ENCODE measurements around the gene IVD. TPM values are rescaled to one million over a fixed set of nuclear protein-coding genes. Genes with fewer than 3 reads are reported as not detected.
A peak's percentile ranks its signal among the peaks of the same experiment; 100 is the strongest.

The IVD gene
- total RNA-seq, 1 experiment from 2014 or later = 74.5 TPM

DNA sequence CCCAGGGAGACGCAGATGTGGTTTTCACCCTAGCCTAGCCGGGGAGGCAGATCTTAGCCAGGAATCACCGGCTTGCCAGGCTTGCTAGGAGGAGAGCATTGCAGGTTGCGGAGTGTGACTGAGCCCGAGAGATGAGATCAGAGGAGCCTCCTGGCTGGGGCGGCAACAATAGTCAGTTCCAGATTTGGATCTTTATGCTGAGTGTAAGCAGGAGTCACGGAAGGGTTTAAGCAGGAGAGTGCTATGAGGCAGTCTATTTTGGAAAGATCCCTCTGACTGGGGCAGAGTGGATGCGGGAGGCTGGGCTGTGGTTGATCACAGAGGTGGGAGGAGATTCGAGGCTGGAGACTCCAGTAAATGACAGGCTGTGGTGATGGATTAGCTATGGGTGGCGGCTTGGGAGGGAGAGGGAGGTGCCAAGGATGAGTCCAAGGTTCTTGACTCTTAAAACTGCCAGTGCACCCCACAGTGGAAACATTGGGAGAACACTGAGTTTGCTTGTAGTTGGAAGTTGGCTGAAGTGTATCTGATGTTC, 24.7 kb downstream of the IVD start:
- Histone ChIP-seq H3K36me3 (ENCODE audit: control insufficient read depth, insufficient read depth, low read length) (no peaks in the 10 kb centered on the region), H3K9me3 (no peaks in the 10 kb centered on the region), H3K4me1 (peaks cover 8% of the 10 kb centered on the region; the same call in 1 of the 2 replicates), H3K4me3 (ENCODE audit: low read depth, low read length) (no peak overlapping the region), H3K27me3 (replicated peaks; ENCODE audit: control insufficient read depth, insufficient read depth, low read length) (no peaks in the 10 kb centered on the region)
- peak in 1 of 2 experiments; percentile 39 for DNase-seq
- ChIA-PET POLR2A (interaction anchor here (0.6 kb wide), 1 partner anchor 10 kb away, joined by 3 read pairs; no protein-coding TSS in a partner anchor), CTCF (no interaction called here)
- peaks cover 10% of the 10 kb centered on the region for H3K4me1 Mint-ChIP-seq (ENCODE audit: low read depth, unreplicated experiment)
- no TSS peak for BruUV-seq (replicated peaks)
- H3K9me3 Mint-ChIP-seq (ENCODE audit: unreplicated experiment) = no peaks in the 10 kb centered on the region
- H3K27ac Mint-ChIP-seq (ENCODE audit: unreplicated experiment) = no peak overlapping the region
- H3K4me3 Mint-ChIP-seq (ENCODE audit: unreplicated experiment) = no peak overlapping the region
- TF ChIP-seq, protein P1, sequence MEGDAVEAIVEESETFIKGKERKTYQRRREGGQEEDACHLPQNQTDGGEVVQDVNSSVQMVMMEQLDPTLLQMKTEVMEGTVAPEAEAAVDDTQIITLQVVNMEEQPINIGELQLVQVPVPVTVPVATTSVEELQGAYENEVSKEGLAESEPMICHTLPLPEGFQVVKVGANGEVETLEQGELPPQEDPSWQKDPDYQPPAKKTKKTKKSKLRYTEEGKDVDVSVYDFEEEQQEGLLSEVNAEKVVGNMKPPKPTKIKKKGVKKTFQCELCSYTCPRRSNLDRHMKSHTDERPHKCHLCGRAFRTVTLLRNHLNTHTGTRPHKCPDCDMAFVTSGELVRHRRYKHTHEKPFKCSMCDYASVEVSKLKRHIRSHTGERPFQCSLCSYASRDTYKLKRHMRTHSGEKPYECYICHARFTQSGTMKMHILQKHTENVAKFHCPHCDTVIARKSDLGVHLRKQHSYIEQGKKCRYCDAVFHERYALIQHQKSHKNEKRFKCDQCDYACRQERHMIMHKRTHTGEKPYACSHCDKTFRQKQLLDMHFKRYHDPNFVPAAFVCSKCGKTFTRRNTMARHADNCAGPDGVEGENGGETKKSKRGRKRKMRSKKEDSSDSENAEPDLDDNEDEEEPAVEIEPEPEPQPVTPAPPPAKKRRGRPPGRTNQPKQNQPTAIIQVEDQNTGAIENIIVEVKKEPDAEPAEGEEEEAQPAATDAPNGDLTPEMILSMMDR (IDR thresholded peaks at IDR 0.05; ENCODE audit: insufficient read depth in 1 of 2, low read depth in 1 of 2, low read length in 1 of 2, severe bottlenecking in 1 of 2, unreplicated experiment in 1 of 2) = no peak
- no peaks in the 10 kb centered on the region for H3K27me3 Mint-ChIP-seq (ENCODE audit: insufficient read depth, unreplicated experiment)
- intact Hi-C loops (cut with micrococcal nuclease; ENCODE audit: unreplicated experiment) = no loop called here
- peaks cover 3% of the 10 kb centered on the region for H3K36me3 Mint-ChIP-seq (ENCODE audit: insufficient read depth, unreplicated experiment)

DNA sequence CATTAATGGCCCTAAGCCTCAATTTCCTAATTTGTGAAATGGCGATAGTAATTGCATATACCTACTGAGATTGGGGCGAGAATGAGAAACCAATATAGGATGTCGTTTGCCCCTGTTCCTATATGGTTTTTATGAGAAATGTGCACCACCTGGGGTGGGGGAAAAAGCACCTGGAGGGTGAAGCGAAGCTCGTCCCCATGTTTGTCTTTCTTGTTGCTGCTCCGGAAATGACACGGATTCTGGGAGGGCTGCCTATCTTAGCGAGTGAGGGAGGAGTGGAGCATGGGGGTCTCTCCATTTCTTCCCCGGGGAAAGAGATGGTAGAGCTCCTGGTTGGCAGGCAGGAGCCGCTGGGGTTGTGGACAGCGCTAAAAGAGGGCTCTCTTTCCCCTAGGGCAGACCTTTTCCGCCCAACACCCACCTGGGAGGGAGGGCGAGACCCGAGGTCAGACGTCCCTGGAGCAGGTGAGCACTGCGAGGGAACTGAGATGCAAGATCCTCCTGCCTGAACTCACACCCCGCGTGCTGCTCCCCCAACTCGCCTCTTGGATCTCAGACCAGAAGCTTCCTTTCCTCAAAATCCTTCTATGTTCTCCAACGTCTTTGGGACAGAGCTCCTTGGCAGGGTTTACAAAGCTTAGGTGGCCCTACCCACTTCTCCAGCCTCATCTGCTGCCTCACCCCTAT, 29.6 kb downstream of the IVD start:
- no peaks in the 10 kb centered on the region for H3K27me3 Mint-ChIP-seq (ENCODE audit: insufficient read depth, unreplicated experiment)
- H3K4me1 Mint-ChIP-seq (ENCODE audit: low read depth, unreplicated experiment) = peaks cover 23% of the 10 kb centered on the region
- no peak overlapping the region for H3K4me3 ChIP-seq (ENCODE audit: low read depth, low read length)
- ChIA-PET POLR2A (no interaction called here), CTCF (interaction anchor here (0.6 kb wide), 1 partner anchor 321 kb away, joined by 3 read pairs; no protein-coding TSS in a partner anchor)
- peak overlapping the region; percentile 76 for H3K4me3 Mint-ChIP-seq (ENCODE audit: unreplicated experiment)
- peaks cover 5% of the 10 kb centered on the region for H3K36me3 Mint-ChIP-seq (ENCODE audit: insufficient read depth, unreplicated experiment)
- no peak for DNase-seq
- no peaks in the 10 kb centered on the region for H3K9me3 ChIP-seq
- peaks cover 21% of the 10 kb centered on the region for H3K4me1 ChIP-seq
- no peaks in the 10 kb centered on the region for H3K36me3 ChIP-seq (ENCODE audit: control insufficient read depth, insufficient read depth, low read length)
- H3K27me3 ChIP-seq (replicated peaks; ENCODE audit: control insufficient read depth, insufficient read depth, low read length) = no peaks in the 10 kb centered on the region
- BruUV-seq (replicated peaks) = no TSS peak
- intact Hi-C loops (cut with micrococcal nuclease; ENCODE audit: unreplicated experiment) = no loop called here
- no peaks in the 10 kb centered on the region for H3K9me3 Mint-ChIP-seq (ENCODE audit: unreplicated experiment)
- TF ChIP-seq, protein P1 (IDR thresholded peaks at IDR 0.05; ENCODE audit: insufficient read depth in 1 of 2, low read depth in 1 of 2, low read length in 1 of 2, severe bottlenecking in 1 of 2, unreplicated experiment in 1 of 2) = no peak
- no peak overlapping the region for H3K27ac Mint-ChIP-seq (ENCODE audit: unreplicated experiment)

DNA sequence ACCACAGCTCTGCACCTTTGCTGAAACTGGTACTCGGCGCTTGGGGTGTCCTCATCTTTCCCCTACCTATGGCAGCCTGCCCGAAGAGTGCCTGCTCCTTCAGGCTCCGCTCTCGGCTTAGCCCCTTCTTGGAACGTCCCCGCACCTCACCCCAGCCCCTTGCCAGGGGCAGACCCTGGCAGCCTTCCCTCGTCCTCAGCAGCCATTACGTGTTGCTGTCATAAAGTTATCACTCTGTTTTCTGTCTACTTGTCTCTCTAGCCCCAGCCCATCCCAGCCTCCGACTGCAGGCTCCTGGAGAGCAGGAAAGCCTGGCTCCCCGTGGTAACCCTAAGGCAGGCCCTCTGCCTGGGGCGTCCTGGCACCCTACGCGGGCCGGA, 30.1 kb downstream of the IVD start:
- peak overlapping the region; percentile 49 for H3K4me3 ChIP-seq (ENCODE audit: low read depth, low read length)
- H3K9me3 ChIP-seq = no peaks in the 10 kb centered on the region
- Mint-ChIP-seq H3K9me3 (ENCODE audit: unreplicated experiment) (no peaks in the 10 kb centered on the region), H3K4me1 (ENCODE audit: low read depth, unreplicated experiment) (peaks cover 18% of the 10 kb centered on the region), H3K27me3 (ENCODE audit: insufficient read depth, unreplicated experiment) (no peaks in the 10 kb centered on the region), H3K36me3 (ENCODE audit: insufficient read depth, unreplicated experiment) (peaks cover 10% of the 10 kb centered on the region), H3K27ac (ENCODE audit: unreplicated experiment) (no peak overlapping the region), H3K4me3 (ENCODE audit: unreplicated experiment) (peak overlapping the region; percentile 76)
- ChIA-PET CTCF (no interaction called here), POLR2A (no interaction called here)
- TF ChIP-seq, protein P1 (IDR thresholded peaks at IDR 0.05; ENCODE audit: insufficient read depth in 1 of 2, low read depth in 1 of 2, low read length in 1 of 2, severe bottlenecking in 1 of 2, unreplicated experiment in 1 of 2) = no peak
- intact Hi-C loops (cut with micrococcal nuclease; ENCODE audit: unreplicated experiment) = no loop called here
- H3K4me1 ChIP-seq = peaks cover 15% of the 10 kb centered on the region
- no peaks in the 10 kb centered on the region for H3K36me3 ChIP-seq (ENCODE audit: control insufficient read depth, insufficient read depth, low read length)
- no peaks in the 10 kb centered on the region for H3K27me3 ChIP-seq (replicated peaks; ENCODE audit: control insufficient read depth, insufficient read depth, low read length)
- BruUV-seq (replicated peaks) = no TSS peak
- no peak for DNase-seq
